GM18508 (cell line): ENCODE results near the gene ENDOU.

Experiments
- ATAC-seq: cut with Tn5 transposase; IDR thresholded peaks from one replicate; pipeline ENCODE4 v1.9.1; 2021; ENCODE audit warnings: moderate number of reproducible peaks; ENCODE audit not compliant: insufficient read depth, unreplicated experiment

ENDOU gene

DNA sequence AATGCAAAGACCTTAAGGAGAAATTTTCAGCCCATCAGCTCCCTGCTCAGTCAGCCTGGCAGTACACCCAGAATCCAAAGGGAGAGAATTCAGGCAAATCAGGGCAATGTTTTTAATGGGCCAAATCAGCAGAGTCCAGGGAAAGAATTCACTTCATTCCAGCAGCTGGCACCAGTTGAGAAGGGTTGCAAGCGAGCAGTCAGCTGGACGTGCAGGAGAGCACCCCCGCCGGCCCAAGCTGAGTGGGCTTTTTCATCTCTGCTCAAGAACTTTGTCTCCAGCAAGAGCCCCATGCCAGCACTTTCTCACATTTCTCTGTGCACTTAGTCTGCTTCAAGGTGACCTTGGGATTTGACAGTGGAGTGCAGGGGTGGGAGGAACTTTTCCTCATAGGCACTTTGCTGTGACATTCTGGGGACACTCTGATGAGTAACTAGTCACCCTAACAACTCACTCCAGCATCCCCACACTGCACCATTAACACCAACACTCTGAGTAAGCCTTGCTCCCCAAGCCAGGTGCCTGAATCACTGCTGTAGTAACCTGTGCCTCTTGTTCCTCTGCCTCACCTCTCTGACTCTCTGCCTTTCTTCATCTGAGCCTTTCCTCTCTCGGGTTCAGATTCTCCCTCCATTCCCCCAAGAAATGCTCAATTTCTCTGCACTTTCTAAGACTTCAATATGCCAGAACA, 2.2 kb downstream of the ENDOU start:
- ATAC-seq: no peak

DNA sequence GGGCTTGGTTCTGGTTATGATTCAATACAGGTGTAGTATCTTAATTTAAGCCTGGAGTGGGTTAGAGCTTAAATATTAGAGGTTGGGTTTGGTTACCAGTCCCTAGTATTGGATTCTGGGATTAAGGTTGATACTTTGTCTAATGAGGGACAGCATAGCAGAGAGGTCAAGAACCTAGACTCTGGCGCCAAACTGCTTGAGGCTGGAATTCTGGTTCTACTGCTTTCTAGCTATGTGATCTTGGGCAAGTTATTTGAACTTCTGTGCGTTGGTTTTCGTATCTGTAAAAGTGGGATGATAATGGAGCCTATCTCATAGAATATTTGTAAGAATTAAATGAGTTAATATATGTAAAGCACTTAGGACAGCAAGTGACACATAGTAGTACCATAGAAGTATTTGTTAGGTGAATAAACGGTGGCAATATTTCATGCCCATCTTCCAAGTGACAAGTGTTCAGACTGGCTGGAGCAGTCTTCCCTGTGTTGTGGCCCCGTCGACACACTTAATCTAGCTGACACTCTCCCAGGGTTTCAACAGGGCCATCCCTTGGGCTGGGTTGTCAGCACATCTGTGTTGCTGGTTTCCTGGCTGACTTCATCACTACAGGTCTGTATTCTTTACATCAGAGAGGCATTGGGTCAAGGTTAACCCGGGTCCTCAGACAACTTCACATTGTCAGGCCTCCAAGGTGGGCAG, 3.0 kb downstream of the ENDOU start:
- no peak for ATAC-seq

DNA sequence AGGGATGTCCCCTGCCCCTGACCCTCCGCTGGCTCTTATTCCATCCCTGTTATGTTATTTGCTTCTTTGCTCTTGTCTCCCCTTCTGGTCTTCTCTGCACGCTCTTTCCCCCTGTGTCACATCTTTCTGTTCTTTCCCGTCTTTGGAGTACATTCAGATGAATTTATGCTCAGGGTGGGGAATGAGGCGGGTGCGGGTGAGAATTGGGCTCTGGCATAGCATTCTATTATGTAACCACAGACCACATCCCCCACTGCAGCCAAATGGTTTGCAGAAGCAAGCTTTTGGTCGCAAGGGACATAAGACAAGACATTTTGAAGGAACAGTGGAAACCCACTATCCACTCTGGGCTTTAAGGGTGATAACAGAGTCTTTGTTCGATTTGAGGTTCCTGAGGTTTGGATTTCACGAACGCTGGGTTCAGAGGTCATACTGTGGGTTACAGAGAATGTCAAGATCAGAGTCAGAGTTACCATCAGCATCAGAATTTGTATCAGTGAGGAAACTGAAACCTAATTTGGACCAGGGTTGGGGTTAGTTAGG, 3.8 kb downstream of the ENDOU start:
- no peak for ATAC-seq

DNA sequence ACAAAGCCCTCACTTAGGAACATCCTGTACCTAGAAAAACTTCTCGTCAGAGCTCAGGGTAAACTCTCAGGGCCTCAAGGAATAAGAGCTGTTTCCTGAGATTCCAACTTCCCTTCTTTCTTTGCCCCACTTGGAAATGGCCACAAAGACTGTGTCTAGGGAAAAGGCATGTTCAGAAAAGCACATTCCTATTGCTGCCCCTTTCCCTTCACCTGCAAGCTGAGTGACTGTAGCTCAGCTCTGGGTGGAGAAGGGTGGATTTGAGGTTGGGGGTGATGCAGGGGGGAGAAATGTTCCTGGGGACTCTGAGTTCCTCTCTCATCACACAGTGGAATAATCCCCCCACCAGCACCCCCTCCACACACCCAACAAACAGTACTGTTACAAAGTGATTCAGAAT, 6.8 kb downstream of the ENDOU start:
- ATAC-seq: no peak

DNA sequence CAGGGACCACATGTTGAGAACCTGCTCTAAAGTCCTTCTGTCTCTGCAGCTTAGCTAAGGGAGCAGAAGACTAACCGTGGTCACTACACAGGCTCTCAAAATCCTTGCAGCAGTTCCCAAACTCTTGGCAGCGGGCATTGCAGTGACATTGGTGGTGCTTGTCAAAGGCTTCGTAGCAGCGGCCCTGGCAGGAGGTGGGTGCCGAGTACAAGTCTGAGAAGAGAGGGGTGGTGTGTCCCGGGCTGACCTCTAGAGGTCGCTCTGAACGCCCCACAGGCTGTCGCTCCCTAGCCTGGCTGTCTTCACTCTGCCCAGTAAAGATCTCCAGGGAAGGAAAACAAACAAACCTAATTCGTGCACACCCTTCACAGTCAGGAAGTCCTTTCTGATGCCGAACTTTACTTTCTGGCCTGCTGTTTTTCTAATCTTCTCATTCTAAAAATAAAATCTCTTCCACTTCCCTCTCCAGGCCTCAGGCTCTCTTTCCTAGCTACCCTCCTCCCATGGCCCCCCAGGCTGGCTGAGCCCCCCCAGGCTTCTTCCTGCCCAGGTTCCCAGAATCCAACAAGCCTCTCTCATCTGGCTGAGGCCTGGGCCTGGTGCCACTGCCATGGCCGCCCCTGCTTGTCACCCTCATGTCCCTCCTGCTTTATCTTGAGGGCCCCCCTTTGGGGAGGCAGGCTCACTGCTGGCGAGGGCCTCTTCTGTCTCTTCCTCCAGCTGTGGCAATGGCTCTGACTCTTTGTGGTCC, 7.7 kb downstream of the ENDOU start:
- ATAC-seq: no peak

DNA sequence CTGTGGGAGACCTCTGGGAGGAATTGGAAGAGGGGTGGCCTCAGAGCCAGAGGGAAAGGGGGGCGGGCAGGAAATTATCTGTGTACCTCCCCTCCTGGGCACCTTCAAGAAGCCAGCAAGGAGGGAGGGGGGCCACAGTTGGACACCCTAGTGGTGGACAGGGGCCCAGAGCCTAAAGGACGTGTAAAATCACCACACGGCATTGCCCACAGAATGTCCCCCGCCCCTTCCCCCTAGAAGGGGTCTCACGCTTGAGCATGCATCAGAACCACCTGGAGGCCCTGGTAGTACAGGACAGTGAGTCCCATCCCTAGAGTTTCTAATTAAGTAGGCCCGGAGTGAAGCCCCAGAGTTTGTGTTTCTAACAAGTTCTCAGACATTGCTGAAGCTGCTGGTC, 8.2 kb downstream of the ENDOU start:
- ATAC-seq: no peak

DNA sequence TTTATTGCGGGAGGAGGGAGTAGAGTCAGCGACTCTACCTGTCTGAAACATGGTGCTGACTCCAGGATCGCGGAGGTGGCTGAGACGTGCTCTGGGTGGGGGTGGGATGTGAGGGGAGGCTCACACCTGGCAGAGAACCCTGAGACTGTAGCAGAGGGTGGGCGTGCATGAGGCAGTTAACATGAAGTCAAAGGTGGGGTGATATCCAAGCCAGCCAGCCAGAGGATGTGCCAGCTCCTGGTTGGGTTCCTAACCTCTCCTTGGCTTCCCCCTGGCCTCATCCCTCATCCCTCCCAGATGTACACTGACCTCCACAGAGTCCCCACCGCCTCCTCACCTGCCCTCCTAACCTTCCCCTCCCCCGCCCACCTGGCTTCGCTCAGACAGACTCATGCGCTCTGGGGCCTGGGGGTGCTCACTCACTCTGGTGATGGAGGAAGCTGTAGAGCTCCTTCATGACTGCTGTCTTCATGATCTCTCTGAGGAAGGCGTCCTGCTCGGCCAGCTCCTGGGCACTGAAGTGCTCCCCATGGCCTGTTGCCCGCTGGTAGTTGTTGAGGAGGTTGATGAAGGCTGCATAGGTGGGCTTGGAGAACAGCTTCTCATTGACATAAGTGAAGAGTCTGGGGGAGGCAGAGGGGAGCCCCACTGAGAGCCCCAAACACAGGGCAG, 9.3 kb downstream of the ENDOU start:
- ATAC-seq: no peak

DNA sequence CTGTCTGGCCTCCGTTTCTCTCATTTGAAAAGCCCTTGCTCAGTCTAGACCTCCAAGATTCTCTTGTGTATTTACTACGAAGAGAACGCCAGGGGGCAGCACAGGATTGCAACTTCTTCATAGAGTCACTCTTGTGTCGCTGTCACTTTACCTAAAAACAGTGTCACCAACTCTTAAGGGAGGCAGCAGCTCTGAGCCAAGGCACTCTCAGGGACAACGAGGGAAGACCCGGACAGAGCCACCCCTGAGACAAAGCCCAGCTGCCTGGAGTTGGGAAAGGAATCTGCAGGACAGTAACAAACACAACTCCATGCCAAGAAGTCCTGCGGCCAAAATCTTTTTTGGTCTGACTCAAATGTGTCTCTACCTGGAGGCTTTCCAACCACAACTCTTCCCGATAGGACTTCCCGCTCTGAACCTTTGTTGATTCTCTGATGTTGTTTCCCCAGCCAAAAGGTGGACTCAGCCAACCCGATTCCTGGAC, 9.9 kb downstream of the ENDOU start:
- no peak for ATAC-seq

DNA sequence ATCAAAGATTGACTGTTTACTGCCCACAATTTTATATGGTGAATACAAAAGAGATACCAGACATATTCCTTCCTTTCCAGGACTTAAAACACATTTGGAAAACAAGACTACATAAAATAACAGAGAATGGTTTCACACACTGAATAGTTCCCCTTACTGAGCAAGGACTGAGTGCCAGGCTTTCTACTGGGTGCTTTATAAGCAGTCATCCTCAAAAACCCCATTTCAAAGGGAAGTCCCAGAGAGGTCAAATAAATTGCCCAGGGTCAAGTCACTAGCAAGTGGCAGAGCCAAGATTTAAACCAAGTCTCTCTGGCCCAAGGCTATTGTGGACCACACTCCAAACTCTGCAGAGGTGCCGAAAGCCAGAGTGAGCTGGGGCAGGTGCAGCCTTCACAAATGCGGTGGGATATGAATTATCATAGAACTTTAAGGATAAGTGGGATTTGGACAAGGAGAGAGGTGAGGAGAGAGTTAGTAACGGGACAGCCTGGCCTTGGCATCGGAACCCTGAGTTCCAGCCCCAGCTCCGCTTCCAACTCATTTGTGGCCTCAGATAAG, 10.4 kb downstream of the ENDOU start:
- no peak for ATAC-seq

DNA sequence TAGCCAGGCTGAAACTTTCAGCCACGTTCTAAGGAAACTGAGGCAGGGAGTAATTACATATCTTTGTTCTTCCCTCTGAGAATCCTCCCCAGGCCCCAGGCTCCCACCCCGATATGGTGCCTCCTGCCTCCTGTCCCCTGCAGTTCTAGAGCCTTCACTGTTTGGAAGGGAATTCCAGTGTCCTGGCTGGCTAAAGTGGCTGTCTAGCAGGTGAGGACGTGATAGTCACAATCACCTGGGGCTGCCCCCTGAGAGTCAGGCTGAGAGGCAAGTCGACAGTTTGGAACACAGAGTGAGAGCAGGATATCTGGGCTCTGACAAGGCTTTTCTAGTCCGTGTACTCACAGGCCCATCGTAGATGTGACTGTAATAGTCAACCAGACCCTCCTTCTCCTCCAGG, 13.1 kb downstream of the ENDOU start:
- no peak for ATAC-seq

DNA sequence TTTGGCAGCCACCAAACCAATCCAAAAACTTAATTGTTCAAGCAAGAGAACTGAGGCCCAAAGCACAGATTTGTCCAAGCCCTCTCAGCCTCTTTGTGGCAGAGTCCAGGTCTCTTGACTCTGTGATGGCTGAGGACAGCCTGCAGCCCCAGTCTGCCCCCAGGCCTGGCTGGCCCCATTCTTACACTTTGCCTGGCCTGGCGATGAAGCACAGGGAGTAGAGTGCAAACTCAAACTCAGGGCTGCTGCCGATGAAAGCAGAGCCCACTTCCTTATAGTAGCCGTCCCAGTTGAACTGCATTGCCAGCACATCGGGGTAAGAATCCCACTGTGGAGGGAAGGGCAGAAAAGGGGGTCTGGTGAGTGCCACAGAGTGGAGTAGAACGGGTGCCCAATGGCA, 13.8 kb downstream of the ENDOU start:
- no peak for ATAC-seq

DNA sequence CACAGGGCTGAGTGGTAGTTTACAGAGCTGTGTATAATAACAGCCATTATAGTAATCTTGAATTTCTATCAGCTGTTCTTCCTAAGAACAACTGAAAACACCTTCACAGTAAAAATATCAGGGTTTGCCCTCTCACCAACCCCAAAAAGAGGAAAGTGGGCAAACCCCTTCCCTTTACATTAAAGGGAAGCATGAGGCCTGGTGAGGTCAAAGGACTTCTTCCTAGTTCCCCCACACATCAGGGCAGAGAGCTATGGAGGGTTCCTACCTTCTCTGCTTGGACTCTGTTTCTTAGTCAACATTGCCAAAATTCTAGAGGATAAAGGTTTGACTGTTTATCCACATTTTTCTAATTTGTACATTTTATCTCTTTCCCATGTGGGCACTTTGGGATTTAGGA, 15.0 kb downstream of the ENDOU start:
- ATAC-seq: no peak

DNA sequence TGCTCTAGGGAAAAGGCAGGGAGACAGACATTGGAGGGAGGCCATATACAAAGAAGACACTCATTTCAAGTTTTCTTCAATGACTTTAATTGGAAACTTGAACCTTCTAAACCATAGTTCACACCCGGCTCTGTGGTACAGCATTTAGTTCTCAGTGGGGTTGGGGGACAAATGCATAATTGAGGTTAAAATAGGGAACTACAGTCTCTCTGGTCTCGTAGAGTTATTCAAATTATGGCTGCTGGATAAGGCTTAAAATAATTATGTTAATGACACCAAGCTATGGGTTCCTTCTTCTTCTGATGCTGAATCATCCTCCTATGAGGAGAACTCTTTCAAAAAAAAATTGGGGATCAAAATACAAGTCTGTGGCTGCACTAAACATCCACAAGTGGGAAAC, 15.6 kb downstream of the ENDOU start:
- ATAC-seq: no peak

DNA sequence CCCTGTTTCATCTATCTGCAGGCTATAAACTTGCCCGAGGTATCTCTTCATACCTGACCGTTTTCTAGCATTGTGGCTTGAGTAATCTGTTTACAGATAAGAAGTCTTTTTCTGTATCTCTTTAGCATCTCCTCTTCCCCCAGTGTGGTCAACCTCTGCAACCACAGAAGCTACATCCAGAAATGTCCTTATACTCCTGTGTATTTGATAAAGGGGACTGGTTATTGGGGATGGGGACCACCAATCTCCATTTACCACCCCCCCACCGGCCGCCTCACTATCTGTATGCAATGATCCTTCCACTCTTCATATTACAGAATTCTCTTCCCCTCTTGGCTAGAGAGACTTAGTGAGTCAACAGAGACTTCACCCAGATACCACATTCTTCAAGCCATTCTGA, 16.1 kb downstream of the ENDOU start:
- ATAC-seq: no peak

DNA sequence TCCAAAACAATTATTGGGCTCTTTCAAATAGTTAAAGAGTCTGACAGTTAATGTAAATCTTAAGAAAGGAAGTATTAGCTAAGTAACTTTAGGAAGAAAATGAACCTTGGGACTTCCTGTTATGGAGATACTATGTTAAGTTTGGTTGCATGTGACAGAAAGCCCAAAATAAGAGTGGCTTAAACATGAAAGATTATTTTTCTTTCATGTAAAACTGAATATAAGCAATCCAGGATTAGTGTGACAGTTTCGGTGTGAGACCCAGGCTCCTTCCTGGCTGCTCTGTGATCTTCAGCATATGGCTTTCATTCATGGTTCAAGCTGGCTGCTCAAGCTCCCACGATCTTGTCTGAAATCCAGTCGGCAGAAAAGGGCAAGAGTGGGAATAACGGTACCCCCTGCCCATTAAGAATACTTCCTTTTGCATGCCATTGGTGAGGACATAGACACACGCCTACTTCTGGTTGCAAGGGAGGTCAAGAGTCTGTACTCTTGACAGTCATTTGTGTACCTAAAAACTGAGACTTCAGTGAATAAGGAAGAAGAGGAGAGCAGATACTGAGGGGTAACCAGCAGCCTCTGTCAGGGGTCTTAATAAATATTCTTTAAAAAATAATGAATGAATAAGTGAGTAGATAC, 17.3 kb downstream of the ENDOU start:
- no peak for ATAC-seq

DNA sequence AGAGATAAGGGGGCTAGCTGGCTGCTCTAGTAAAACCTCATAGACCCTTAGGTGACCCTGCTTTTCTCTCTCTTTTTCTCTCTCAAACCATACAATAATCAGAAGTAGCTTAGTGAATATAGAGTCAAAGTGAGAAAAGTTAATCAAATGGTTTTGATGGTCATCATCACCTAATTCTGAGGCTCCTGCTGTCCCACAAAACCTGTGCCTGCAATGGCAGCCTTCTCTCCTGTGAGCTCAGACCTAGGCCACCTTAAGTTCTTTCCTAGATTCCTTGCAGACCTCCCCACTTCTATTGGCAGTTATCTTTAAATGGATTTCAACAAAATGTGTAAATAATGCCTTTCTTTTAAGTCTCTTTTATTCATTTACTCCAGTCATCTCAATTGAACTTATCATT, 17.9 kb downstream of the ENDOU start:
- no peak for ATAC-seq

DNA sequence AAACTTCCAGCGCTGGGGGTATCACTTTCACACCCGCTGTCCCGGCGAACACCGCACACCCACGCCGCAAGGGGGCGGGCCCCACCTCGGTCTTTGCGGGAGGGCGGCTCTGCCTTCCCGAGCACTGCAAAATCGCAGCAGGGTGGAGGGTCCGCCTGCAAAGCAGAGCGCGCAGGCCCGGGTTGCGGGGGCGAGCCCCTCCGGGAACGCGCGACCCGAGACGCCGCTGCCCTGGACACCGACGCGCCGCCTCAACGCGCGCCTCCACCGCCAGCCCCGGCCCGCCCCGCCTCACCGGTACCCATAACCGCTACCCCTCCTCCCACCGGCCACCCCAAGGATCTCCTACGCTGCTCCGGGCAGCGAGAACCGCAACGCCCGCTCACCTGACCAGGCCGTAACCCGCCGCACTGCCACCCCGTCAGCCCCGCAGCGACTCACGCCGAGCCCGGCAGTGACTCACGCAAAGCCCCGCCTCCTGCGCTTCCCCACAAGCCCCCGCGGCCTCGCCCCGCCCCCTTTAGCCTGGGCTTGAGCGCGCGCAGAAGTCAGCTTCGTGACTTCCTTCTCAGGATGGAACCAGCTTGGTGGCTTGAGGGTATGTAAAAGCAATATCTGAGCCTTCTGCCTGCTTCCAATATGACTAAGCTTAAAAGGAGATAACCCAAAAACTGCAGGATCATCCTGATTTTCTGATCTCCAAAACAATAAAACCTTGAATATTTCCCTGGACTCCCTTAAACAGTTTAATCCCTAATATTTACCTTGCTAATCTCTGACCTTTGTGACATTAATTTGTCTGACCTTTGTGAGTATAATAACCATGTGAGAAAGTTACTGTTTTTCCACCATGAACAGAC, 19.5 kb downstream of the ENDOU start, which contains the start of gene RPAP3:
RPAP3 (minus strand) TSS at position 465 of the 860 bp plus-strand sequence. CDS start 3,190 bp downstream, outside the sequence.
- ATAC-seq: no peak

DNA sequence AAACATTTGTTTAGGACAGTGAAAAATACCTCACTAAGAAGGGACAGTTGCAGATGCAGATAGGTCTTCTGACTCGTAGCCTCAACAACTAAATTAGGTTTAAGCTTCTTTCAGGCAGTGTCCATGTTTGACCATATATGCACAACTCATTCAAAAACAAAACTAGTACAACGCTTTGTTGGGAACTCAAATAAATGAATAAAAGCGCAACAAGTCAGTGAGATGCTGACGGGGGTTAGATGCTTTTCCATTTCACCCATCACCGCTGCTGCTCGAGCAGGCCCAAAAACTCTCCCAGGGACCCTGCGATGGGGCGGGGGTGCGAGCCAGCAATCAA, 20.1 kb downstream of the ENDOU start:
- ATAC-seq: no peak

DNA sequence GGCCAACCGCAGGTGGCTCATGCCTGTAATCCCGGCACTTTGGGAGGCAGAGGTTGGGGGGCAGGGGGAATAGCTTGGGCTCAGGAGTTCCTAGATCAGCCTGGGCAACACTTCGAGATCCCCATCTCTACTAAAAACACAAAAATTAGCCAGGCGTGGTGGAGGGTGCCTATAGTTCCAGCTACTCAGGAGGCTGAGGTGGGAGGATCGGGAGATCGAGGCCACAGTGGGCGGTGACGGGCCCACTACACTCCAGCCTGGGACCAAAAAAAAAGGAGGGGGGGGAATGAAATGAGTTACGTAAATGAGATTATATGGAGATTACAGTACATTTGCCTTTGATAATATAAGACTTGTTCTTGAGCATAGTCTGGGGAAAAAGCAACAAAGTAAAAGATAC, 20.6 kb downstream of the ENDOU start:
- no peak for ATAC-seq
